K562 (cell line): ENCODE results near the gene FADS6. TPM values are rescaled to one million over a fixed set of nuclear protein-coding genes. Genes with fewer than 3 reads are reported as not detected.
A peak's percentile ranks its signal among the peaks of the same experiment; 100 is the strongest.

Source experiments
- ATAC-seq: fragments of 200-7000 bp; cut with Tn5 transposase; 3 replicates; pipeline ENCODE4 v1.9.1; 2020; ENCODE audit warnings: moderate library complexity
- BruUV-seq: library from RNA; stranded (reverse); fragments of 400-500 nt; replicated peaks from 2 replicates; lab custom pipeline; 2021; lab: Mats Ljungman, UMichigan
- CTCF ChIA-PET: fragments of 300-600 bp; formaldehyde crosslinking; extraction: SDS; loops from one replicate; lab custom pipeline; 2021; ENCODE audit warnings: low intra/inter-chr PET ratio; lab: Yijun Ruan, JAX
- POLR2A ChIA-PET: fragments of 300-600, 350-650 bp; sonication (Branson Sonifier 250); formaldehyde crosslinking; extraction: SDS; loops from one replicate; lab custom pipeline; 2021; ENCODE audit warnings: antibody characterized with exemption, inconsistent platforms; lab: Yijun Ruan, JAX
- DNase-seq, 4 experiments: peaks; one replicate each; pipeline versions ENCODE4 v3.0.0 to v3.0.0-alpha.2; 2011 to 2018; ENCODE audit warnings: low spot score in 3 of 4, mixed read lengths in 3 of 4; ENCODE audit errors: extremely low read depth in 1 of 4
- FAIRE-seq: peaks from 2 replicates; lab custom pipeline; 2011; peaks lifted over from hg19 to GRCh38; lab: Jason Lieb, UNC
- H2AFZ ChIP-seq: 2 replicates; pipeline ENCODE4 v1.6.0; 2011; ENCODE audit warnings: low read depth, low read length, control low read depth, inconsistent platforms
- H3K27ac ChIP-seq: fragments of 200-600 bp; 3 replicates; pipeline ENCODE4 v1.8.0; 2011; ENCODE audit warnings: low read depth, mild to moderate bottlenecking, control low read depth, inconsistent platforms, low read length, moderate library complexity, mixed read lengths; ENCODE audit errors: extremely low read depth
- H3K27me3 ChIP-seq, 2 experiments: fragments of 300-600 bp in 1 of 2; 2 replicates in 1 of 2; 3 replicates in 1 of 2; pipeline versions ENCODE4 v1.6.0 to v1.8.0; 2011; ENCODE audit warnings: inconsistent platforms in 2 of 2, low read length in 2 of 2, mild to moderate bottlenecking in 1 of 2, mixed read lengths in 1 of 2, moderate library complexity in 1 of 2; ENCODE audit not compliant: control insufficient read depth in 2 of 2, insufficient read depth in 2 of 2
- H3K36me3 ChIP-seq: fragments of 300-600 bp; 3 replicates; pipeline ENCODE4 v1.8.0; 2011; ENCODE audit warnings: mild to moderate bottlenecking, low read length, inconsistent platforms; ENCODE audit not compliant: control insufficient read depth, insufficient read depth
- H3K4me1 ChIP-seq, 2 experiments: fragments of 200-600 bp in 1 of 2; replicated peaks in 1 of 2; 2 replicates in 1 of 2; 3 replicates in 1 of 2; pipeline versions ENCODE4 v1.5.1 to v1.8.0; 2011; ENCODE audit warnings: inconsistent platforms in 2 of 2, low read length in 2 of 2, mild to moderate bottlenecking in 1 of 2, mixed read lengths in 1 of 2, moderate library complexity in 1 of 2; ENCODE audit not compliant: control insufficient read depth in 2 of 2, insufficient read depth in 2 of 2
- H3K4me2 ChIP-seq: 2 replicates; pipeline ENCODE4 v1.6.1; 2011; ENCODE audit warnings: low read length, control low read depth, inconsistent platforms, mixed read lengths; ENCODE audit not compliant: insufficient read depth
- H3K4me3 ChIP-seq: fragments of 200-600 bp; sonication (generic), shearing (Covaris generic); 2 replicates; pipeline ENCODE4 v1.5.1; 2016; ENCODE audit warnings: control low read depth, inconsistent platforms
- H3K79me2 ChIP-seq: fragments of 200-600 bp; 3 replicates; pipeline ENCODE4 v1.8.0; 2011; ENCODE audit warnings: low read length, inconsistent platforms; ENCODE audit not compliant: control insufficient read depth, insufficient read depth
- H3K9ac ChIP-seq, 2 experiments: 2 replicates each; pipeline versions ENCODE4 v1.6.0 to v1.6.1; 2011; ENCODE audit warnings: low read depth in 2 of 2, low read length in 2 of 2, control low read depth in 1 of 2, inconsistent platforms in 1 of 2, mild to moderate bottlenecking in 1 of 2, mixed read lengths in 1 of 2; ENCODE audit not compliant: insufficient read depth in 1 of 2
- H3K9me1 ChIP-seq: one replicate; pipeline ENCODE4 v1.6.0; 2011; ENCODE audit warnings: inconsistent platforms, mild to moderate bottlenecking, low read length, moderate library complexity; ENCODE audit not compliant: control insufficient read depth, insufficient read depth
- H3K9me3 ChIP-seq: replicated peaks from 2 replicates; pipeline ENCODE4 v1.5.1; 2011; ENCODE audit warnings: low read depth, low read length, inconsistent platforms; ENCODE audit not compliant: control insufficient read depth, insufficient read depth
- H4K20me1 ChIP-seq: replicated peaks from 2 replicates; pipeline ENCODE4 v1.6.1; 2011; ENCODE audit warnings: low read length, inconsistent platforms, mixed read lengths; ENCODE audit not compliant: control insufficient read depth, insufficient read depth
- BACH1 ChIP-seq: fragments of 200-800 bp; sonication (Bioruptor generic); IDR thresholded peaks from 2 replicates; pipeline ENCODE4 v1.6.1; 2016; ENCODE audit warnings: missing genetic modification characterization, missing compliant biosample characterization
- HNRNPK ChIP-seq: fragments of 200-400 bp; formaldehyde crosslinking; IDR thresholded peaks from one replicate; pipeline ENCODE4 v1.6.1; 2018; ENCODE audit warnings: mild to moderate bottlenecking, low read depth, low read length; ENCODE audit not compliant: poor library complexity, severe bottlenecking
- POLR2G ChIP-seq: fragments of 200-400 bp; formaldehyde crosslinking; IDR thresholded peaks from 2 replicates; pipeline ENCODE4 v1.6.1; 2017; ENCODE audit warnings: low read depth, mild to moderate bottlenecking, antibody characterized with exemption, low read length, moderate library complexity
- RBBP5 ChIP-seq: fragments of 200-600 bp; sonication (generic); IDR thresholded peaks from 2 replicates; pipeline ENCODE4 v1.6.1; 2012; ENCODE audit warnings: borderline replicate concordance, mild to moderate bottlenecking, low read length, control low read depth, inconsistent platforms; ENCODE audit not compliant: insufficient read depth, poor library complexity, severe bottlenecking
- RNF219 ChIP-seq: fragments of 250-450 bp; sonication (Bioruptor Pico); IDR thresholded peaks from 2 replicates; pipeline ENCODE4 v1.5.0; 2022; ENCODE audit warnings: mild to moderate bottlenecking
- TCF7 ChIP-seq: sonication (generic); IDR thresholded peaks from 2 replicates; pipeline ENCODE4 v1.6.1; 2016; ENCODE audit warnings: antibody characterized with exemption, borderline replicate concordance
- ZNF174 ChIP-seq: fragments of 250-450 bp; sonication (Bioruptor Pico); IDR thresholded peaks from 2 replicates; pipeline ENCODE4 v1.4.0; 2020; ENCODE audit warnings: mild to moderate bottlenecking
- ZNF830 ChIP-seq: fragments of 250-450 bp; sonication (Bioruptor Pico); IDR thresholded peaks from 2 replicates; pipeline ENCODE4 v1.5.0; 2021; ENCODE audit warnings: mild to moderate bottlenecking
- WGBS: fragments of 100-300 bp; shearing (Covaris generic); methylation state at CpG from one replicate; pipeline ENCODE4 v1.1.6; 2016; ENCODE audit warnings: low coverage, mixed read lengths; ENCODE audit not compliant: insufficient coverage; ENCODE audit errors: missing lambda C conversion rate; 5-methylcytosine and 5-hydroxymethylcytosine counted together
- in situ Hi-C: fragments of 300-500 bp; cut with MboI; formaldehyde crosslinking; loops from 4 replicates; pipeline ENCODE4 v1.15.0; 2018; ENCODE audit warnings: inconsistent platforms, mixed read lengths
- intact Hi-C: fragments of 100-400 bp; cut with micrococcal nuclease; formaldehyde crosslinking; loops from 2 replicates; pipeline ENCODE4 v1.14.2; 2022
- polyA plus RNA-seq, 8 experiments: library from polyadenylated mRNA; depleted of rRNA in 4 of 8; stranded (reverse) in 5 of 8; unstranded in 3 of 8; fragments of >200 nt; fragmentation: Nextera tagmentation in 2 of 8; fragmentation: Illumina TruSeq in 1 of 8; extraction: Ambion mirVana in 2 of 8; extraction: Trizol in 1 of 8; gene quantifications; 2 replicates each; pipeline versions ENCODE4 v1.2.1 to v1.2.3, GENCODE V29; 2011 to 2014; ENCODE audit warnings: inconsistent platforms in 1 of 8, missing spikeins in 1 of 8
- total RNA-seq, 7 experiments: library from RNA; depleted of rRNA in 6 of 7; stranded (reverse); fragments of >200 nt in 6 of 7; fragmentation: Illumina TruSeq in 2 of 7; extraction: Trizol in 2 of 7; gene quantifications; 2 replicates each; pipeline versions ENCODE4 v1.2.1 to v1.2.3, GENCODE V29; 2011 to 2021; ENCODE audit warnings: low replicate concordance in 1 of 7
- TF ChIP-seq, protein P1 (sequence below), 2 experiments: fragments of 450-650 bp in 1 of 2; sonication (generic) in 1 of 2; formaldehyde crosslinking in 1 of 2; IDR thresholded peaks; 2 replicates each; pipeline versions ENCODE4 v1.7.1 to v1.9.0; 2016 to 2022; ENCODE audit warnings: inconsistent platforms in 1 of 2, mild to moderate bottlenecking in 1 of 2, missing genetic modification reagents in 1 of 2

Gene FADS6
- total and polyA plus RNA-seq, 9 of the 15 experiments (the other 6 are each of a cell fraction or from before 2014, with no cell fraction given) = 0.18 to 0.22 TPM; not detected in 7

DNA sequence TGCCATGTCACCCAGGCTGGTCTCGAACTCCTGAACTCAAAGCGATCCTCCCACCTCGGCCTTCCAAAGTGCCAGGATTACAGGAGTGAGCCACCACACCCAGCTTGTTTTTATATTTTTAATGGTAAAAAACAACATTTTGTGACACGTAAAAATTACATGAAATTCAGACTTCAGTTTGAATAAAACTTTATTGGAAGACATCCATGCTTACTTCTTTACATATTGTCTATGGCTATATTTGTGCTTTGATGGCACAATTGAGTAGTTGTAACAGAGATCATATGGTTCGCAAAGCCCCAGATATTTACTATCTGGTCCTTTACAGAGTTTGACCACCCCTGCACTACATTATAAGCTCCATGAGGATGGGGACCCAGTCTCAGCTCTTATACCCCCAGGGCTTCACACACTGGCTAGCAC is 18.8 kb downstream of the FADS6 start:
- DNase-seq (peak in 1 of 4 experiments; percentile 25), FAIRE-seq (no peak), ATAC-seq (no peak)
- Histone ChIP-seq H3K36me3 (peaks cover 12% of the 10 kb centered on the region; the same call in 1 of the 3 replicates), H2AFZ (peak overlapping the region; percentile 90), H3K9me1 (no peaks in the 10 kb centered on the region), H3K4me1 (peaks cover 57 to 64% of the 10 kb centered on the region in 2 experiments), H3K4me2 (peak overlapping the region; percentile 90), H4K20me1 (no peaks in the 10 kb centered on the region; the same call in 1 of the 2 replicates), H3K27ac (peak overlapping the region; percentile 95), H3K9me3 (no peaks in the 10 kb centered on the region), H3K27me3 (no peaks in the 10 kb centered on the region), H3K9ac (peak overlapping the region; percentile 68 to 90), H3K4me3 (no peak overlapping the region), H3K79me2 (peaks cover 19% of the 10 kb centered on the region)
- CTCF ChIA-PET = no interaction called here
- in situ Hi-C loops = no loop called here
- intact Hi-C loops = loop anchor here (10.0 kb wide), 1 partner anchor 160 kb away; no protein-coding TSS in a partner anchor
- no TSS peak for BruUV-seq
- POLR2A ChIA-PET = interaction anchor here (0.7 to 4.2 kb wide), 4 partner anchors 14 to 905 kb away, joined by 3 to 62 read pairs (median 4); partner anchors contain the start of gene GRIN2C
- whole genome bisulfite sequencing = 60% methylated on average over 5 of the region's 5 CpGs
- TF ChIP-seq RBBP5 = no peak
- TF ChIP-seq BACH1 (tag) = no peak
- TF ChIP-seq RNF219 = 0 out of 2 replicates have a peak, but pooled peaks have one; percentile 6
- 0 out of 2 replicates have a peak, but pooled peaks have one; percentile 24 for TF ChIP-seq TCF7
- no peak for TF ChIP-seq POLR2G
- no peak for TF ChIP-seq ZNF830 (CRISPR knock-in tag)
- no peak for TF ChIP-seq ZNF174
- TF ChIP-seq HNRNPK = no peak
- TF ChIP-seq, protein P1, sequence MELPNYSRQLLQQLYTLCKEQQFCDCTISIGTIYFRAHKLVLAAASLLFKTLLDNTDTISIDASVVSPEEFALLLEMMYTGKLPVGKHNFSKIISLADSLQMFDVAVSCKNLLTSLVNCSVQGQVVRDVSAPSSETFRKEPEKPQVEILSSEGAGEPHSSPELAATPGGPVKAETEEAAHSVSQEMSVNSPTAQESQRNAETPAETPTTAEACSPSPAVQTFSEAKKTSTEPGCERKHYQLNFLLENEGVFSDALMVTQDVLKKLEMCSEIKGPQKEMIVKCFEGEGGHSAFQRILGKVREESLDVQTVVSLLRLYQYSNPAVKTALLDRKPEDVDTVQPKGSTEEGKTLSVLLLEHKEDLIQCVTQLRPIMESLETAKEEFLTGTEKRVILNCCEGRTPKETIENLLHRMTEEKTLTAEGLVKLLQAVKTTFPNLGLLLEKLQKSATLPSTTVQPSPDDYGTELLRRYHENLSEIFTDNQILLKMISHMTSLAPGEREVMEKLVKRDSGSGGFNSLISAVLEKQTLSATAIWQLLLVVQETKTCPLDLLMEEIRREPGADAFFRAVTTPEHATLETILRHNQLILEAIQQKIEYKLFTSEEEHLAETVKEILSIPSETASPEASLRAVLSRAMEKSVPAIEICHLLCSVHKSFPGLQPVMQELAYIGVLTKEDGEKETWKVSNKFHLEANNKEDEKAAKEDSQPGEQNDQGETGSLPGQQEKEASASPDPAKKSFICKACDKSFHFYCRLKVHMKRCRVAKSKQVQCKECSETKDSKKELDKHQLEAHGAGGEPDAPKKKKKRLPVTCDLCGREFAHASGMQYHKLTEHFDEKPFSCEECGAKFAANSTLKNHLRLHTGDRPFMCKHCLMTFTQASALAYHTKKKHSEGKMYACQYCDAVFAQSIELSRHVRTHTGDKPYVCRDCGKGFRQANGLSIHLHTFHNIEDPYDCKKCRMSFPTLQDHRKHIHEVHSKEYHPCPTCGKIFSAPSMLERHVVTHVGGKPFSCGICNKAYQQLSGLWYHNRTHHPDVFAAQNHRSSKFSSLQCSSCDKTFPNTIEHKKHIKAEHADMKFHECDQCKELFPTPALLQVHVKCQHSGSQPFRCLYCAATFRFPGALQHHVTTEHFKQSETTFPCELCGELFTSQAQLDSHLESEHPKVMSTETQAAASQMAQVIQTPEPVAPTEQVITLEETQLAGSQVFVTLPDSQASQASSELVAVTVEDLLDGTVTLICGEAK (IDR thresholded peaks at IDR 0.05) = peak; percentile 97
- TF ChIP-seq, protein P1 (CRISPR knock-in tag; IDR thresholded peaks at IDR 0.05) = peak; percentile 96
